Measurements from ENCODE around the gene RALB. TPM values are rescaled to one million over a fixed set of nuclear protein-coding genes. Genes with fewer than 3 reads are reported as not detected.
A peak's percentile ranks its signal among the peaks of the same experiment; 100 is the strongest.

The RALB gene, protein sequence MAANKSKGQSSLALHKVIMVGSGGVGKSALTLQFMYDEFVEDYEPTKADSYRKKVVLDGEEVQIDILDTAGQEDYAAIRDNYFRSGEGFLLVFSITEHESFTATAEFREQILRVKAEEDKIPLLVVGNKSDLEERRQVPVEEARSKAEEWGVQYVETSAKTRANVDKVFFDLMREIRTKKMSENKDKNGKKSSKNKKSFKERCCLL
- 52.7 and 70.0 TPM in 2 replicates for total RNA-seq

- no peaks in the 10 kb centered on the region for H3K36me3 ChIP-seq (ENCODE audit: control insufficient read depth, insufficient read depth, low read length)
- peak; percentile 95 for DNase-seq (ENCODE audit: low read depth)
- H3K4me3 ChIP-seq (ENCODE audit: low read depth, low read length): peak within 1 kb of the TSS; percentile 84
- FAIRE-seq: no peak
- peaks cover 2% of the 10 kb centered on the region for H3K27me3 ChIP-seq (ENCODE audit: control insufficient read depth, insufficient read depth, low read length)
- TF ChIP-seq, protein P1, sequence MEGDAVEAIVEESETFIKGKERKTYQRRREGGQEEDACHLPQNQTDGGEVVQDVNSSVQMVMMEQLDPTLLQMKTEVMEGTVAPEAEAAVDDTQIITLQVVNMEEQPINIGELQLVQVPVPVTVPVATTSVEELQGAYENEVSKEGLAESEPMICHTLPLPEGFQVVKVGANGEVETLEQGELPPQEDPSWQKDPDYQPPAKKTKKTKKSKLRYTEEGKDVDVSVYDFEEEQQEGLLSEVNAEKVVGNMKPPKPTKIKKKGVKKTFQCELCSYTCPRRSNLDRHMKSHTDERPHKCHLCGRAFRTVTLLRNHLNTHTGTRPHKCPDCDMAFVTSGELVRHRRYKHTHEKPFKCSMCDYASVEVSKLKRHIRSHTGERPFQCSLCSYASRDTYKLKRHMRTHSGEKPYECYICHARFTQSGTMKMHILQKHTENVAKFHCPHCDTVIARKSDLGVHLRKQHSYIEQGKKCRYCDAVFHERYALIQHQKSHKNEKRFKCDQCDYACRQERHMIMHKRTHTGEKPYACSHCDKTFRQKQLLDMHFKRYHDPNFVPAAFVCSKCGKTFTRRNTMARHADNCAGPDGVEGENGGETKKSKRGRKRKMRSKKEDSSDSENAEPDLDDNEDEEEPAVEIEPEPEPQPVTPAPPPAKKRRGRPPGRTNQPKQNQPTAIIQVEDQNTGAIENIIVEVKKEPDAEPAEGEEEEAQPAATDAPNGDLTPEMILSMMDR (IDR thresholded peaks at IDR 0.05; ENCODE audit: insufficient read depth, low read length, severe bottlenecking): no peak
Measured at GRCh38 chr2:120252225-120253020, at the start of gene RALB. TSS of gene RALB (plus strand) at chr2:120252852. CDS start at chr2:120278665, 25,813 bp downstream.

DNA sequence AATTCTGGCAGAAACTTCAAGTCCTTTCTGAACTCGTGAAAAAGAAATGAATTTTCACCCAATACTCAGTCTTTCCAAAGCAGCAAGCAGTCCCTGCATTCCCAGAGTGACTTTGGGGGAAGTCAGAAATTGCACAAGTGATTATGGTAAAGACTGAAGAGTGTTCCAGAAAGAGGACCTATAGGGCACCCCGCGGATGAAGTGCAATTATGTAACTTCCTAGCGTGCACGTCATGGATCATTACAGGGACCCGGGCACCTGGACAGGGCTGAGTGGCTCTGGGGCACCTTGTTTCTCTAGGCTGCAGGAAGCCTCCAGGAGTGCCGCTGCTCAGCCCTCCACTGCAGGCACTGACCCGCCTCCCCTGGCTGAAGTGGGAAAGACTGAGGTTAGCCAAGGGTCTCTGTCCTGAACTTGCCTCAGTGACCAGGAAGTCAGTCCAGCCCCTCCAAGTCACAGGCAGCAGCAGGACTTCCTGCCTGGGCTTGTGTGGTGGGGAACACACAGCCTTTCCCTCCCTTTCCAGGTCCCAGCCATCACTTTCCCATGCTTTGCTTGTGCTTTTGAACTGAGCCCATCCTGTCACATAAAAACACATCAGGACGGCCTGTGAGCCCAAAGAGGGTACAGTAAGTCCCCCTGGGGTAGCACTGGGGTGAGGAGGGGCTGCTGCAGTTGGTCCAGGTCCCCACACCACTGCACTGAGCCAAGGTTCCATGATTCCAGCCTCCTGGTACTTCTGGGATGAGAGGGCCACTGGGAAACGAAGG, 49.2 kb upstream of the RALB start:
- Histone ChIP-seq H3K27me3 (ENCODE audit: control insufficient read depth, insufficient read depth, low read length) (no peaks in the 10 kb centered on the region), H3K36me3 (ENCODE audit: control insufficient read depth, insufficient read depth, low read length) (no peaks in the 10 kb centered on the region), H3K4me3 (ENCODE audit: low read depth, low read length) (no peak overlapping the region)
- TF ChIP-seq, protein P1 (IDR thresholded peaks at IDR 0.05; ENCODE audit: insufficient read depth, low read length, severe bottlenecking): no peak
- DNase-seq (ENCODE audit: low read depth) (no peak), FAIRE-seq (no peak)

- FAIRE-seq: no peak
Measured at GRCh38 chr2:120204022-120204405, 48.6 kb upstream of the RALB start.

GRCh38 chr2:120204417-120204816, 48.2 kb upstream of the RALB start:
- Histone ChIP-seq H3K4me3 (ENCODE audit: low read depth, low read length) (no peak overlapping the region), H3K36me3 (ENCODE audit: control insufficient read depth, insufficient read depth, low read length) (no peaks in the 10 kb centered on the region), H3K27me3 (ENCODE audit: control insufficient read depth, insufficient read depth, low read length) (no peaks in the 10 kb centered on the region)
- TF ChIP-seq, protein P1 (IDR thresholded peaks at IDR 0.05; ENCODE audit: insufficient read depth, low read length, severe bottlenecking): no peak
- no peak for DNase-seq (ENCODE audit: low read depth)
- FAIRE-seq: no peak

More at GRCh38 chr2:120204022-120204405, 48.6 kb upstream of the RALB start:
- H3K36me3 ChIP-seq (ENCODE audit: control insufficient read depth, insufficient read depth, low read length): no peaks in the 10 kb centered on the region
- no peak overlapping the region for H3K4me3 ChIP-seq (ENCODE audit: low read depth, low read length)
- no peaks in the 10 kb centered on the region for H3K27me3 ChIP-seq (ENCODE audit: control insufficient read depth, insufficient read depth, low read length)
- TF ChIP-seq, protein P1 (IDR thresholded peaks at IDR 0.05; ENCODE audit: insufficient read depth, low read length, severe bottlenecking): no peak
- no peak for DNase-seq (ENCODE audit: low read depth)

DNA sequence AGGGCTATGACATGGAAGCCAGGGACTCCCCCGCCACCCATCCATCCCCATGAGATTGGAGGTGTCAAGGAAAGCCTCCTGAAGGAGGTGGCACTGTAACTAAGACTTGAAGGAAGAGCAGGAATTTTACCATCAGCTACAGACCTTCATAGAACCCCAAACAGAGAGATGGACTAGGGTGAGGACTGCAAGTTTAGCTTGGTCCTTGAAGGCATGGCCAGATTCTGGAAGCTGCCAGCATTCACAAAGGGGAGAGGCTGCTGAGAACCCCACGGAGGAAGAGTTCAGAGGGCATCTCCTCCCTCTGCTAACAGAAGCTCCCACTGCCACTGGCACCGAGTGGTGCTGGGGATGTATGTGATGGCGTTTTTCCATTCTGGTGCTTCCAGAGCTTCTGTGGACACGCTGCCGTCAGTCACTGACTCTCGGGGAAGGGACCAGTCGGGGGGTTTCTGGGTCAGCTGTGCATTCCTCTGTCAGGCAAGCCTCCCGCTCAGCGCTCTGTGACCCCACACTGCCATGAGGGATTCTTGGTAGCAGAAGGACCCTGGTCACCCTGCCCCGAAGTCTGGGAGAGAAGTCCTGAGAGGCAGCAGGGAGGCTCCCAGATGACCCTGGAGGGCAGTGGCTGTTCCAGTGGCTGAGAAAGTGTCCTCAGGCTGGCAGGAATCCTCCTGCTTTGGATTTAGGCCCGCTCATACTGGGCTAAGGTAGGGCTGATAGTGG, 47.5 kb upstream of the RALB start:
- DNase-seq (ENCODE audit: low read depth): no peak
- no peak overlapping the region for H3K4me3 ChIP-seq (ENCODE audit: low read depth, low read length)
- TF ChIP-seq, protein P1 (IDR thresholded peaks at IDR 0.05; ENCODE audit: insufficient read depth, low read length, severe bottlenecking): no peak
- H3K27me3 ChIP-seq (ENCODE audit: control insufficient read depth, insufficient read depth, low read length): no peaks in the 10 kb centered on the region
- FAIRE-seq: no peak
- no peaks in the 10 kb centered on the region for H3K36me3 ChIP-seq (ENCODE audit: control insufficient read depth, insufficient read depth, low read length)
